ENCODE results near the gene C18orf63. TPM values are rescaled to one million over a fixed set of nuclear protein-coding genes. Genes with fewer than 3 reads are reported as not detected.

The C18orf63 gene
- total and polyA plus RNA-seq, 2 experiments from 2014 or later: not detected

- H3K79me2 ChIP-seq (replicated peaks; ENCODE audit: insufficient read depth): no peaks in the 10 kb centered on the region
- H3K4me3 ChIP-seq: no peak overlapping the region
- DNase-seq (ENCODE audit: low spot score) (no peak), ATAC-seq (no peak)
- Mint-ChIP-seq H3K27me3 (ENCODE audit: insufficient read depth, low read depth, poor library complexity) (peaks cover 1% of the 10 kb centered on the region), H3K9me3 (no peaks in the 10 kb centered on the region), H3K4me1 (peaks cover under 1% of the 10 kb centered on the region; the same call in 2 of the 3 replicates), H3K27ac (no peak overlapping the region), H3K4me3 (no peak overlapping the region), H3K36me3 (ENCODE audit: low read depth) (no peaks in the 10 kb centered on the region)
- no peaks in the 10 kb centered on the region for H3K4me1 ChIP-seq (ENCODE audit: insufficient read depth)
- no peak overlapping the region for H3K27ac ChIP-seq (ENCODE audit: low read depth)
- H4K20me1 ChIP-seq (replicated peaks; ENCODE audit: insufficient read depth): no peaks in the 10 kb centered on the region
- no peak overlapping the region for H3K4me2 ChIP-seq
- TF ChIP-seq CTCF (conservative IDR thresholded peaks at IDR 0.05; ENCODE audit: low read depth in 2 of 2) (no peak), EZH2 (IDR thresholded peaks at IDR 0.05; ENCODE audit: low read depth, unreplicated experiment) (no peak), NANOG (IDR thresholded peaks at IDR 0.05; ENCODE audit: borderline replicate concordance) (no peak), REST (IDR thresholded peaks at IDR 0.05; ENCODE audit: unreplicated experiment) (no peak), EZH2phosphoT487 (IDR thresholded peaks at IDR 0.05; ENCODE audit: unreplicated experiment) (no peak), POLR2AphosphoS5 (IDR thresholded peaks at IDR 0.05; ENCODE audit: low read depth) (no peak), JUNB (IDR thresholded peaks at IDR 0.05; ENCODE audit: unreplicated experiment) (no peak), STAT1 (IDR thresholded peaks at IDR 0.05; ENCODE audit: unreplicated experiment) (no peak), ZNF114 (CRISPR knock-in tag; IDR thresholded peaks at IDR 0.05) (no peak), ZNF331 (CRISPR knock-in tag; IDR thresholded peaks at IDR 0.05; ENCODE audit: low read depth) (no peak), ETS1 (IDR thresholded peaks at IDR 0.05) (no peak), CREB1 (CRISPR knock-in tag; IDR thresholded peaks at IDR 0.05; ENCODE audit: low read depth) (no peak), ZNF462 (CRISPR knock-in tag; IDR thresholded peaks at IDR 0.05) (no peak)
- no peaks in the 10 kb centered on the region for H3K27me3 ChIP-seq (ENCODE audit: insufficient read depth)
- H3K36me3 ChIP-seq (ENCODE audit: insufficient read depth): no peaks in the 10 kb centered on the region
- H2AFZ ChIP-seq: no peak overlapping the region
- H3F3A ChIP-seq (replicated peaks; ENCODE audit: low read depth): no peaks in the 10 kb centered on the region
- no peaks in the 10 kb centered on the region for H3K9me2 ChIP-seq (ENCODE audit: insufficient read depth)
These were observed 30.6 kb downstream of the C18orf63 start for GRCh38 chr18:74346206-74346605.
